K562 (cell line): ENCODE data around the gene ZEB2. TPM values are rescaled to one million over a fixed set of nuclear protein-coding genes. Genes with fewer than 3 reads are reported as not detected.

ENCODE experiments used
- polyA plus RNA-seq, 8 experiments: library from polyadenylated mRNA; depleted of rRNA in 4 of 8; stranded (reverse) in 5 of 8; unstranded in 3 of 8; fragments of >200 nt; fragmentation: Nextera tagmentation in 2 of 8; fragmentation: Illumina TruSeq in 1 of 8; extraction: Ambion mirVana in 2 of 8; extraction: Trizol in 1 of 8; gene quantifications; 2 replicates each; pipeline versions ENCODE4 v1.2.1 to v1.2.3, GENCODE V29; 2011 to 2014; ENCODE audit warnings: inconsistent platforms in 1 of 8, missing spikeins in 1 of 8
- total RNA-seq, 7 experiments: library from RNA; depleted of rRNA in 6 of 7; stranded (reverse); fragments of >200 nt in 6 of 7; fragmentation: Illumina TruSeq in 2 of 7; extraction: Trizol in 2 of 7; gene quantifications; 2 replicates each; pipeline versions ENCODE4 v1.2.1 to v1.2.3, GENCODE V29; 2011 to 2021; ENCODE audit warnings: low replicate concordance in 1 of 7
- TF ChIP-seq, protein P1 (sequence below): fragments of 200-600 bp; sonication (generic); IDR thresholded peaks from one replicate; pipeline ENCODE4 v1.6.1; 2012; ENCODE audit warnings: mild to moderate bottlenecking, low read depth, low read length, inconsistent platforms

The ZEB2 gene
- total and polyA plus RNA-seq, 9 of the 15 experiments (the other 6 are each of a cell fraction or from before 2014, with no cell fraction given), result 15.1 to 113 (median 72.3) TPM

DNA sequence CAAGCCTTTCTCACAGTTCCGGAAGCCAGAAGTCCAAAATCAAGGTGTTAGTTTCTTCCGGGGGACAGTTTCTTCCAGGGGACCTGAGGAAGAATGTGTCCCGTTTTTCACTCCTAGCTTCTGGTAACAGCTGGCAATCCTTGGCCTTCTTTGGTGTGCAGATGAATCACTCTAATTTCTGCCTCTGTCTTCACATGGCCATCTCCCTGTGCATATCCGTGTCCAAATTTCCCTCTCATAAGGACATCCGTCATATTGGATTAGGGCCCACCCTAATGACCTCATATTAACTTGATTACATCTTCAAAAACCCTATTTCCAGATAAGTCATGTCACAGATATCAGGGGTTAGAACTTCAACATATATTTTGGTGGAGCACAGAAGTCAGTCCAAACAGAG is 141.4 kb downstream of the ZEB2 start (continued):
- TF ChIP-seq, protein P1, sequence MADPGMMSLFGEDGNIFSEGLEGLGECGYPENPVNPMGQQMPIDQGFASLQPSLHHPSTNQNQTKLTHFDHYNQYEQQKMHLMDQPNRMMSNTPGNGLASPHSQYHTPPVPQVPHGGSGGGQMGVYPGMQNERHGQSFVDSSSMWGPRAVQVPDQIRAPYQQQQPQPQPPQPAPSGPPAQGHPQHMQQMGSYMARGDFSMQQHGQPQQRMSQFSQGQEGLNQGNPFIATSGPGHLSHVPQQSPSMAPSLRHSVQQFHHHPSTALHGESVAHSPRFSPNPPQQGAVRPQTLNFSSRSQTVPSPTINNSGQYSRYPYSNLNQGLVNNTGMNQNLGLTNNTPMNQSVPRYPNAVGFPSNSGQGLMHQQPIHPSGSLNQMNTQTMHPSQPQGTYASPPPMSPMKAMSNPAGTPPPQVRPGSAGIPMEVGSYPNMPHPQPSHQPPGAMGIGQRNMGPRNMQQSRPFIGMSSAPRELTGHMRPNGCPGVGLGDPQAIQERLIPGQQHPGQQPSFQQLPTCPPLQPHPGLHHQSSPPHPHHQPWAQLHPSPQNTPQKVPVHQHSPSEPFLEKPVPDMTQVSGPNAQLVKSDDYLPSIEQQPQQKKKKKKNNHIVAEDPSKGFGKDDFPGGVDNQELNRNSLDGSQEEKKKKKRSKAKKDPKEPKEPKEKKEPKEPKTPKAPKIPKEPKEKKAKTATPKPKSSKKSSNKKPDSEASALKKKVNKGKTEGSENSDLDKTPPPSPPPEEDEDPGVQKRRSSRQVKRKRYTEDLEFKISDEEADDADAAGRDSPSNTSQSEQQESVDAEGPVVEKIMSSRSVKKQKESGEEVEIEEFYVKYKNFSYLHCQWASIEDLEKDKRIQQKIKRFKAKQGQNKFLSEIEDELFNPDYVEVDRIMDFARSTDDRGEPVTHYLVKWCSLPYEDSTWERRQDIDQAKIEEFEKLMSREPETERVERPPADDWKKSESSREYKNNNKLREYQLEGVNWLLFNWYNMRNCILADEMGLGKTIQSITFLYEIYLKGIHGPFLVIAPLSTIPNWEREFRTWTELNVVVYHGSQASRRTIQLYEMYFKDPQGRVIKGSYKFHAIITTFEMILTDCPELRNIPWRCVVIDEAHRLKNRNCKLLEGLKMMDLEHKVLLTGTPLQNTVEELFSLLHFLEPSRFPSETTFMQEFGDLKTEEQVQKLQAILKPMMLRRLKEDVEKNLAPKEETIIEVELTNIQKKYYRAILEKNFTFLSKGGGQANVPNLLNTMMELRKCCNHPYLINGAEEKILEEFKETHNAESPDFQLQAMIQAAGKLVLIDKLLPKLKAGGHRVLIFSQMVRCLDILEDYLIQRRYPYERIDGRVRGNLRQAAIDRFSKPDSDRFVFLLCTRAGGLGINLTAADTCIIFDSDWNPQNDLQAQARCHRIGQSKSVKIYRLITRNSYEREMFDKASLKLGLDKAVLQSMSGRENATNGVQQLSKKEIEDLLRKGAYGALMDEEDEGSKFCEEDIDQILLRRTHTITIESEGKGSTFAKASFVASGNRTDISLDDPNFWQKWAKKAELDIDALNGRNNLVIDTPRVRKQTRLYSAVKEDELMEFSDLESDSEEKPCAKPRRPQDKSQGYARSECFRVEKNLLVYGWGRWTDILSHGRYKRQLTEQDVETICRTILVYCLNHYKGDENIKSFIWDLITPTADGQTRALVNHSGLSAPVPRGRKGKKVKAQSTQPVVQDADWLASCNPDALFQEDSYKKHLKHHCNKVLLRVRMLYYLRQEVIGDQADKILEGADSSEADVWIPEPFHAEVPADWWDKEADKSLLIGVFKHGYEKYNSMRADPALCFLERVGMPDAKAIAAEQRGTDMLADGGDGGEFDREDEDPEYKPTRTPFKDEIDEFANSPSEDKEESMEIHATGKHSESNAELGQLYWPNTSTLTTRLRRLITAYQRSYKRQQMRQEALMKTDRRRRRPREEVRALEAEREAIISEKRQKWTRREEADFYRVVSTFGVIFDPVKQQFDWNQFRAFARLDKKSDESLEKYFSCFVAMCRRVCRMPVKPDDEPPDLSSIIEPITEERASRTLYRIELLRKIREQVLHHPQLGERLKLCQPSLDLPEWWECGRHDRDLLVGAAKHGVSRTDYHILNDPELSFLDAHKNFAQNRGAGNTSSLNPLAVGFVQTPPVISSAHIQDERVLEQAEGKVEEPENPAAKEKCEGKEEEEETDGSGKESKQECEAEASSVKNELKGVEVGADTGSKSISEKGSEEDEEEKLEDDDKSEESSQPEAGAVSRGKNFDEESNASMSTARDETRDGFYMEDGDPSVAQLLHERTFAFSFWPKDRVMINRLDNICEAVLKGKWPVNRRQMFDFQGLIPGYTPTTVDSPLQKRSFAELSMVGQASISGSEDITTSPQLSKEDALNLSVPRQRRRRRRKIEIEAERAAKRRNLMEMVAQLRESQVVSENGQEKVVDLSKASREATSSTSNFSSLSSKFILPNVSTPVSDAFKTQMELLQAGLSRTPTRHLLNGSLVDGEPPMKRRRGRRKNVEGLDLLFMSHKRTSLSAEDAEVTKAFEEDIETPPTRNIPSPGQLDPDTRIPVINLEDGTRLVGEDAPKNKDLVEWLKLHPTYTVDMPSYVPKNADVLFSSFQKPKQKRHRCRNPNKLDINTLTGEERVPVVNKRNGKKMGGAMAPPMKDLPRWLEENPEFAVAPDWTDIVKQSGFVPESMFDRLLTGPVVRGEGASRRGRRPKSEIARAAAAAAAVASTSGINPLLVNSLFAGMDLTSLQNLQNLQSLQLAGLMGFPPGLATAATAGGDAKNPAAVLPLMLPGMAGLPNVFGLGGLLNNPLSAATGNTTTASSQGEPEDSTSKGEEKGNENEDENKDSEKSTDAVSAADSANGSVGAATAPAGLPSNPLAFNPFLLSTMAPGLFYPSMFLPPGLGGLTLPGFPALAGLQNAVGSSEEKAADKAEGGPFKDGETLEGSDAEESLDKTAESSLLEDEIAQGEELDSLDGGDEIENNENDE, result no peak
- TF ChIP-seq, all 486 proteins: peak for 2
